SK-N-SH (cell line): ENCODE measurements around the gene SMIM41. TPM values are rescaled to one million over a fixed set of nuclear protein-coding genes. Genes with fewer than 3 reads are reported as not detected.

Experiments
- CTCF ChIA-PET: fragments of 300-600, 350-600 bp; formaldehyde crosslinking; extraction: SDS; loops from one replicate; lab custom pipeline; 2021; lab: Yijun Ruan, JAX
- POLR2A ChIA-PET: fragments of 350-600 bp; sonication (Branson Sonifier 250); formaldehyde crosslinking; extraction: SDS; loops from one replicate; lab custom pipeline; 2020; ENCODE audit warnings: antibody characterized with exemption, inconsistent platforms; lab: Yijun Ruan, JAX
- DNase-seq: peaks from one replicate; pipeline ENCODE4 v3.0.0; 2012
- H2AFZ ChIP-seq: fragments of 200-600 bp; sonication (generic); 2 replicates; pipeline ENCODE4 v1.8.1; 2016; ENCODE audit warnings: antibody characterized with exemption, mild to moderate bottlenecking, low read depth
- H3F3A ChIP-seq: fragments of 200-600 bp; sonication (generic); replicated peaks from 2 replicates; pipeline ENCODE3; 2016; ENCODE audit warnings: antibody characterized with exemption, mild to moderate bottlenecking; ENCODE audit not compliant: insufficient read depth
- H3K27ac ChIP-seq, 2 experiments: fragments of 200-500 bp in 1 of 2; fragments of 200-600 bp in 1 of 2; sonication (Bioruptor generic) in 1 of 2; sonication (generic), shearing (Covaris generic) in 1 of 2; 2 replicates each; pipeline versions ENCODE4 v1.5.1 to v1.6.1; 2014 to 2016; ENCODE audit warnings: low read depth in 2 of 2, inconsistent platforms in 1 of 2, low read length in 1 of 2, mild to moderate bottlenecking in 1 of 2, mixed read lengths in 1 of 2
- H3K27me3 ChIP-seq: fragments of 200-600 bp; sonication (generic), shearing (Covaris generic); 2 replicates; pipeline ENCODE4 v1.6.1; 2016; ENCODE audit warnings: mixed run types; ENCODE audit not compliant: insufficient read depth
- H3K36me3 ChIP-seq, 2 experiments: fragments of 200-500 bp in 1 of 2; fragments of 200-600 bp in 1 of 2; sonication (Bioruptor generic) in 1 of 2; sonication (generic) in 1 of 2; replicated peaks in 1 of 2; 2 replicates each; pipeline versions ENCODE3 to v1.5.1; 2014 to 2016; ENCODE audit warnings: low read length in 1 of 2, mild to moderate bottlenecking in 1 of 2; ENCODE audit not compliant: insufficient read depth in 2 of 2, control insufficient read depth in 1 of 2
- H3K4me1 ChIP-seq, 2 experiments: fragments of 200-500 bp in 1 of 2; fragments of 200-600 bp in 1 of 2; sonication (Bioruptor generic) in 1 of 2; sonication (generic), shearing (Covaris generic) in 1 of 2; 2 replicates each; pipeline versions ENCODE4 v1.5.1 to v1.6.1; 2014 to 2016; ENCODE audit warnings: low read depth in 1 of 2, low read length in 1 of 2, mixed run types in 1 of 2; ENCODE audit not compliant: insufficient read depth in 2 of 2, control insufficient read depth in 1 of 2
- H3K4me2 ChIP-seq: fragments of 200-600 bp; sonication (generic), shearing (Covaris generic); 2 replicates; pipeline ENCODE4 v1.6.1; 2017; ENCODE audit warnings: mixed run types
- H3K4me3 ChIP-seq, 2 experiments: fragments of 200-500 bp in 1 of 2; fragments of 200-600 bp in 1 of 2; sonication (Bioruptor generic) in 1 of 2; sonication (generic), shearing (Covaris generic) in 1 of 2; 2 replicates each; pipeline versions ENCODE4 v1.5.1 to v1.8.1; 2014 to 2016; ENCODE audit warnings: low read depth in 2 of 2, inconsistent platforms in 1 of 2, low read length in 1 of 2, mild to moderate bottlenecking in 1 of 2, mixed read lengths in 1 of 2, moderate library complexity in 1 of 2
- H3K79me2 ChIP-seq: fragments of 200-600 bp; sonication (generic); 2 replicates; pipeline ENCODE4 v1.8.1; 2017; ENCODE audit warnings: mild to moderate bottlenecking; ENCODE audit not compliant: insufficient read depth
- H3K9ac ChIP-seq: fragments of 200-600 bp; sonication (generic); 2 replicates; pipeline ENCODE4 v1.6.1; 2017; ENCODE audit warnings: mixed run types
- H3K9me2 ChIP-seq: fragments of 200-600 bp; sonication (generic); 2 replicates; pipeline ENCODE4 v1.6.1; 2017; ENCODE audit warnings: mixed run types
- H3K9me3 ChIP-seq: fragments of 200-600 bp; sonication (generic); 2 replicates; pipeline ENCODE4 v1.6.1; 2017; ENCODE audit warnings: mixed run types, mild to moderate bottlenecking, moderate library complexity
- H4K20me1 ChIP-seq: fragments of 200-600 bp; sonication (generic); 2 replicates; pipeline ENCODE4 v1.6.1; 2017; ENCODE audit warnings: mild to moderate bottlenecking, mixed run types; ENCODE audit not compliant: insufficient read depth
- CHD2 ChIP-seq: fragments of 150-350 bp; IDR thresholded peaks from 2 replicates; pipeline ENCODE4 v1.6.1; 2018; ENCODE audit warnings: low read length; ENCODE audit not compliant: partially characterized antibody
- EP300 ChIP-seq, 2 experiments: IDR thresholded peaks; 2 replicates each; pipeline versions ENCODE4 v1.4.0 to v1.6.1; 2012; ENCODE audit warnings: borderline replicate concordance in 1 of 2, low read depth in 1 of 2, low read length in 1 of 2
- EZH2phosphoT487 ChIP-seq: fragments of 200-600 bp; sonication (generic); IDR thresholded peaks from 2 replicates; pipeline ENCODE4 v1.6.1; 2017; ENCODE audit warnings: low read depth, mixed run types, mild to moderate bottlenecking, antibody characterized with exemption, moderate library complexity, borderline replicate concordance
- FOSL2 ChIP-seq: IDR thresholded peaks from 2 replicates; pipeline ENCODE4 v1.4.0; 2012; ENCODE audit warnings: low read depth, mild to moderate bottlenecking, moderate library complexity, borderline replicate concordance
- FOXJ3 ChIP-seq: sonication (generic); formaldehyde crosslinking; IDR thresholded peaks from 2 replicates; pipeline ENCODE4 v1.5.1; 2020; ENCODE audit warnings: mild to moderate bottlenecking, missing genetic modification reagents
- FOXM1 ChIP-seq: IDR thresholded peaks from 2 replicates; pipeline ENCODE4 v1.4.0; 2012; ENCODE audit warnings: low read depth, mild to moderate bottlenecking
- GATA2 ChIP-seq: sonication (generic); formaldehyde crosslinking; IDR thresholded peaks from 2 replicates; pipeline ENCODE4 v1.5.0; 2020; ENCODE audit warnings: mild to moderate bottlenecking, missing genetic modification reagents
- MEF2A ChIP-seq: IDR thresholded peaks from 2 replicates; pipeline ENCODE4 v1.4.0; 2012; ENCODE audit warnings: low read depth, borderline replicate concordance
- MXI1 ChIP-seq: IDR thresholded peaks from 2 replicates; pipeline ENCODE4 v1.6.1; 2012; ENCODE audit warnings: mild to moderate bottlenecking, low read depth, low read length, improper control_type of control experiment
- NFIC ChIP-seq: IDR thresholded peaks from 2 replicates; pipeline ENCODE4 v1.4.0; 2012; ENCODE audit warnings: borderline replicate concordance
- NRF1 ChIP-seq: IDR thresholded peaks from 2 replicates; pipeline ENCODE4 v1.6.1; 2012; ENCODE audit warnings: low read depth, mild to moderate bottlenecking, low read length
- POLR2AphosphoS5 ChIP-seq: IDR thresholded peaks from 2 replicates; pipeline ENCODE4 v1.6.1; 2012; ENCODE audit warnings: low read depth, low read length
- RAD21 ChIP-seq: IDR thresholded peaks from 2 replicates; pipeline ENCODE4 v1.6.1; 2012; ENCODE audit warnings: mild to moderate bottlenecking, low read length
- RCOR1 ChIP-seq: fragments of 150-350 bp; IDR thresholded peaks from 2 replicates; pipeline ENCODE4 v1.6.1; 2017; ENCODE audit warnings: antibody characterized with exemption, low read length
- SMC3 ChIP-seq: IDR thresholded peaks from 2 replicates; pipeline ENCODE4 v1.6.1; 2012; ENCODE audit warnings: low read depth, low read length, improper control_type of control experiment
- TAF1 ChIP-seq: IDR thresholded peaks from 2 replicates; pipeline ENCODE4 v1.6.1; 2012; ENCODE audit warnings: low read depth, mild to moderate bottlenecking, low read length, moderate library complexity, borderline replicate concordance
- TCF12 ChIP-seq: IDR thresholded peaks from 2 replicates; pipeline ENCODE4 v1.4.0; 2012
- WGBS: methylation state at CpG from one replicate; pipeline ENCODE4 v1.1.6; 2017; ENCODE audit warnings: low lambda C conversion rate; 5-methylcytosine and 5-hydroxymethylcytosine counted together
- polyA plus RNA-seq, 3 experiments: library from polyadenylated mRNA; depleted of rRNA; stranded (reverse); fragments of >200 nt; gene quantifications; 2 replicates each; pipeline ENCODE4 v1.2.3, GENCODE V29; 2012
- TF ChIP-seq, protein P1 (sequence below): fragments of 150-350 bp; IDR thresholded peaks from 2 replicates; pipeline ENCODE4 v1.6.1; 2017; ENCODE audit warnings: antibody characterized with exemption, low read length, low read depth, borderline replicate concordance
- TF ChIP-seq, protein P2 (sequence below): fragments of 200-600 bp; sonication (generic); IDR thresholded peaks from 2 replicates; pipeline ENCODE4 v1.6.1; 2017; ENCODE audit warnings: antibody characterized with exemption, mild to moderate bottlenecking, moderate library complexity
- TF ChIP-seq, protein P3 (sequence below): IDR thresholded peaks from 2 replicates; pipeline ENCODE4; 2012

Gene SMIM41
- polyA plus RNA-seq, 1 of the 3 experiments (the other 2 are of a cell fraction): not detected

DNA sequence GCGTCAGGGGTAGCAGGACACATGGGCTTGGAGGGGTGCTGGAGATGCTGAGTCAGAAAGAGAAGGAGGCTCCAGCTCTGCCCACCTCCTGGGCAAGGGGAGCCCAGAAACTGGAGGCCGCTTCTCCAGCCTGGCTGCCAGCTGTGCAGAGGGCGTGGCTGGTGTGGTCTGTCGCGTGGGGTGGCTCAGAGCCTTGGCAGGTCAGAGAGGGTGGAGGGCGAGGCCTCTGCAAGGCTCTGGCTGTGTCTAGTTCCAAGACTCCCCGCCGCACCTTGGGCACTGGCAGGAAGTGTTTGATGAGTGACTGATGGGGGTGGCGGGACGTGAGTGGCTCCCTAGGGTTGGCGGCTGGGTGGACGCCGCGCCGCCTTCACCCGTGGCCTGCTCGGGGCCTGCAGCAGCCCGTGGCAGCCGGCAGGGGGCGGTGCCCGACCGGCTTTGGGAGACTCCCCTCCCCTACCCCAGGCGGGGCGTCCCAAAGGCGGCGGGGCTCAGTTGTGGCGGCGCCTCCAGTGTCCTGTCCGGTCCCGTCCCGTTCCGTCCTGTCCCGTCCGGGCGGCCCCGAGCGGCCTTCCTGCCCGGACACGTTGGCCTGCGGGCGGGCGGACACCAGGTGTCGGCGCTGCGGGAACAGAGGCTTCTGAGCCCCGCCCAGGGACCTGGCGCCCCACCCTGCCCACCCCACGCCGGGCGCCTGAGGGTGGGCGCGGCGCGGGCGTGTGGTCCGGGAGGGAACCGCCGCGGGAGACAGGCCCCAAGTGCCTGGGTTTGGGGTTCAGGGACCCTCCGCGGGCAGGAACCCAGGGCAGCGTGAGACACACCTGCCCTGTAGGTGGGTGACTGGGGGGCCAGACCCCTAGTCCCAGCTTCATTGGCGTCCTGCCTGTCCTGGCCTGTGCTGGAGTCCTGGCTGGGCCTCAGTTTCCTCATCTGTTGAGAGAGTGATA lies 72.6 kb downstream of the SMIM41 start:
- no peaks in the 10 kb centered on the region for H4K20me1 ChIP-seq
- no peaks in the 10 kb centered on the region for H3K9me2 ChIP-seq
- H3K4me1 ChIP-seq: peaks cover 14 to 25% of the 10 kb centered on the region in 2 experiments; a peak in 3 of 4 replicates
- peaks cover 14% of the 10 kb centered on the region for H3F3A ChIP-seq
- no peak overlapping the region for H3K9ac ChIP-seq
- TF ChIP-seq MEF2A: no peak
- TF ChIP-seq SMC3: peak; percentile 33
- TF ChIP-seq, protein P1, sequence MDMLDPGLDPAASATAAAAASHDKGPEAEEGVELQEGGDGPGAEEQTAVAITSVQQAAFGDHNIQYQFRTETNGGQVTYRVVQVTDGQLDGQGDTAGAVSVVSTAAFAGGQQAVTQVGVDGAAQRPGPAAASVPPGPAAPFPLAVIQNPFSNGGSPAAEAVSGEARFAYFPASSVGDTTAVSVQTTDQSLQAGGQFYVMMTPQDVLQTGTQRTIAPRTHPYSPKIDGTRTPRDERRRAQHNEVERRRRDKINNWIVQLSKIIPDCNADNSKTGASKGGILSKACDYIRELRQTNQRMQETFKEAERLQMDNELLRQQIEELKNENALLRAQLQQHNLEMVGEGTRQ: no peak
- no peak for TF ChIP-seq TAF1
- TF ChIP-seq EP300 (IDR thresholded peaks at IDR 0.05; ENCODE audit: borderline replicate concordance in 1 of 2, low read depth in 1 of 2, low read length in 1 of 2): no peak
- TF ChIP-seq FOXJ3 (CRISPR knock-in tag): no peak
- peak; percentile 63 for TF ChIP-seq RAD21
- no peak for TF ChIP-seq GATA2 (CRISPR knock-in tag)
- no peak for TF ChIP-seq FOSL2
- no peak for TF ChIP-seq POLR2AphosphoS5
- TF ChIP-seq RCOR1: no peak
- TF ChIP-seq NRF1: no peak
- TF ChIP-seq EZH2phosphoT487: no peak
- TF ChIP-seq TCF12: no peak
- TF ChIP-seq FOXM1: no peak
- TF ChIP-seq, protein P2, sequence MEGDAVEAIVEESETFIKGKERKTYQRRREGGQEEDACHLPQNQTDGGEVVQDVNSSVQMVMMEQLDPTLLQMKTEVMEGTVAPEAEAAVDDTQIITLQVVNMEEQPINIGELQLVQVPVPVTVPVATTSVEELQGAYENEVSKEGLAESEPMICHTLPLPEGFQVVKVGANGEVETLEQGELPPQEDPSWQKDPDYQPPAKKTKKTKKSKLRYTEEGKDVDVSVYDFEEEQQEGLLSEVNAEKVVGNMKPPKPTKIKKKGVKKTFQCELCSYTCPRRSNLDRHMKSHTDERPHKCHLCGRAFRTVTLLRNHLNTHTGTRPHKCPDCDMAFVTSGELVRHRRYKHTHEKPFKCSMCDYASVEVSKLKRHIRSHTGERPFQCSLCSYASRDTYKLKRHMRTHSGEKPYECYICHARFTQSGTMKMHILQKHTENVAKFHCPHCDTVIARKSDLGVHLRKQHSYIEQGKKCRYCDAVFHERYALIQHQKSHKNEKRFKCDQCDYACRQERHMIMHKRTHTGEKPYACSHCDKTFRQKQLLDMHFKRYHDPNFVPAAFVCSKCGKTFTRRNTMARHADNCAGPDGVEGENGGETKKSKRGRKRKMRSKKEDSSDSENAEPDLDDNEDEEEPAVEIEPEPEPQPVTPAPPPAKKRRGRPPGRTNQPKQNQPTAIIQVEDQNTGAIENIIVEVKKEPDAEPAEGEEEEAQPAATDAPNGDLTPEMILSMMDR: peak; percentile 73
- TF ChIP-seq CHD2: no peak
- TF ChIP-seq MXI1: no peak
- TF ChIP-seq, protein P3, sequence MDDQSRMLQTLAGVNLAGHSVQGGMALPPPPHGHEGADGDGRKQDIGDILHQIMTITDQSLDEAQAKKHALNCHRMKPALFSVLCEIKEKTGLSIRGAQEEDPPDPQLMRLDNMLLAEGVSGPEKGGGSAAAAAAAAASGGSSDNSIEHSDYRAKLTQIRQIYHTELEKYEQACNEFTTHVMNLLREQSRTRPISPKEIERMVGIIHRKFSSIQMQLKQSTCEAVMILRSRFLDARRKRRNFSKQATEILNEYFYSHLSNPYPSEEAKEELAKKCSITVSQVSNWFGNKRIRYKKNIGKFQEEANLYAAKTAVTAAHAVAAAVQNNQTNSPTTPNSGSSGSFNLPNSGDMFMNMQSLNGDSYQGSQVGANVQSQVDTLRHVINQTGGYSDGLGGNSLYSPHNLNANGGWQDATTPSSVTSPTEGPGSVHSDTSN: no peak
- TF ChIP-seq NFIC: no peak
- no peak overlapping the region for H2AFZ ChIP-seq
- no peaks in the 10 kb centered on the region for H3K27me3 ChIP-seq
- no peak overlapping the region for H3K27ac ChIP-seq
- WGBS: 53% methylated on average over 10 of the region's 63 CpGs
- no peaks in the 10 kb centered on the region for H3K36me3 ChIP-seq
- H3K4me2 ChIP-seq: no peak overlapping the region
- DNase-seq: peak; percentile 90
- ChIA-PET CTCF (interaction anchor here (0.6 to 4.7 kb wide), 13 partner anchors 21 to 733 kb away, joined by 3 to 25 read pairs (median 3); no protein-coding TSS in a partner anchor), POLR2A (no interaction called here)
- H3K79me2 ChIP-seq: no peaks in the 10 kb centered on the region
- H3K4me3 ChIP-seq: peak overlapping the region in 1 of 2 experiments; percentile 19; a peak in 2 of 4 replicates
- H3K9me3 ChIP-seq: no peaks in the 10 kb centered on the region
